Stomach (tissue), 9 donors: Measurements from ENCODE around the gene HEPACAM. TPM values are rescaled to one million over a fixed set of nuclear protein-coding genes. Genes with fewer than 3 reads are reported as not detected.

Experiments
- DNase-seq, 2 donors: peaks; one replicate each; pipeline versions ENCODE4 v3.0.0 to v3.0.0-alpha.2; 2013 to 2019
- H3K27ac ChIP-seq, 5 donors: fragments of 200-600 bp in 4 of 5; sonication (generic) in 4 of 5; one replicate each; pipeline ENCODE4 v1.5.1; 2013 to 2019; ENCODE audit warnings: mild to moderate bottlenecking in 1 of 5, moderate library complexity in 1 of 5
- H3K27me3 ChIP-seq, 3 donors: fragments of 200-600 bp; sonication (generic); one replicate each; pipeline ENCODE4 v1.5.1; 2017 to 2019; ENCODE audit warnings: mixed run types in 1 of 3
- H3K36me3 ChIP-seq, 4 donors: fragments of 200-600 bp; sonication (generic); 1 replicate in 3 of 4; 2 replicates in 1 of 4; pipeline ENCODE4 v1.5.1; 2016 to 2019
- H3K4me1 ChIP-seq, 4 donors: fragments of 200-600 bp; sonication (generic); one replicate each; pipeline ENCODE4 v1.5.1; 2016 to 2019
- H3K4me3 ChIP-seq, 4 donors: fragments of 200-600 bp; sonication (generic) in 3 of 4; one replicate each; pipeline ENCODE4 v1.5.1; 2016 to 2019; ENCODE audit warnings: mild to moderate bottlenecking in 1 of 4
- H3K9me3 ChIP-seq, 4 donors: fragments of 200-600 bp; sonication (generic); one replicate each; pipeline ENCODE4 v1.5.1; 2016 to 2019
- CTCF ChIP-seq, 7 experiments: fragments of 450-650 bp in 4 of 7; fragments of 200-600 bp in 3 of 7; sonication (generic) in 3 of 7; IDR thresholded peaks; one replicate each; pipeline ENCODE4 v1.5.1; 2016 to 2019; ENCODE audit warnings: antibody characterized with exemption in 7 of 7, control low read depth in 2 of 7, mild to moderate bottlenecking in 1 of 7
- EP300 ChIP-seq: sonication (generic); formaldehyde crosslinking; IDR thresholded peaks from one replicate; pipeline ENCODE4 v1.6.1; 2017; ENCODE audit warnings: antibody characterized with exemption
- POLR2A ChIP-seq, 4 donors: fragments of 450-650 bp; IDR thresholded peaks; one replicate each; pipeline ENCODE4 v1.6.1; 2016; ENCODE audit warnings: antibody characterized with exemption in 4 of 4, control low read depth in 2 of 4, mild to moderate bottlenecking in 1 of 4, moderate library complexity in 1 of 4
- POLR2AphosphoS5 ChIP-seq, 3 donors: sonication (generic); formaldehyde crosslinking; IDR thresholded peaks; one replicate each; pipeline ENCODE4 v1.6.1; 2016; ENCODE audit warnings: antibody characterized with exemption in 3 of 3
- WGBS, 5 donors: extraction: QIAGEN DNeasy Blood & Tissue Kit in 3 of 5; methylation state at CpG; one replicate each; pipeline versions ENCODE4 v1.1.5 to v1.1.7; 2013 to 2018; 5-methylcytosine and 5-hydroxymethylcytosine counted together
- intact Hi-C: fragments of 100-400 bp; cut with DNase I; formaldehyde crosslinking; loops from one replicate; pipeline ENCODE4 v1.15.1; 2023; ENCODE audit warnings: low total_unique reads
- polyA plus RNA-seq, 3 donors: library from polyadenylated mRNA; stranded (reverse); fragments of 200-250 nt; gene quantifications; one replicate each; pipeline ENCODE4 v1.2.3, GENCODE V29; 2013
- total RNA-seq, 5 donors: library from RNA; depleted of rRNA; stranded (reverse); fragments of >200 nt; gene quantifications; one replicate each; pipeline versions ENCODE4 v1.1.0 to v1.2.3, GENCODE V29; 2014 to 2016
- donor health status: healthy with polysubstance abuse.
- donor health status: Bipolar disorder and iron deficiency.
- donor health status: healthy.

HEPACAM gene
- total and polyA plus RNA-seq, 8 donors, result 0.10 TPM; not detected in 7

- intact Hi-C loops, result no loop called here
- H3K27ac ChIP-seq, result no peak overlapping the region
- no peaks in the 10 kb centered on the region for H3K9me3 ChIP-seq
- TF ChIP-seq POLR2A (IDR thresholded peaks at IDR 0.05), result no peak
- TF ChIP-seq CTCF (IDR thresholded peaks at IDR 0.05), result no peak
- no peak for TF ChIP-seq POLR2AphosphoS5 (IDR thresholded peaks at IDR 0.05)
- TF ChIP-seq EP300, result no peak
- 61 to 71% (median 67%) methylated on average over 4 of the region's 4 CpGs for WGBS, 5 donors
- H3K36me3 ChIP-seq, result no peaks in the 10 kb centered on the region
- H3K4me3 ChIP-seq, result no peak overlapping the region
- DNase-seq, result no peak
- H3K4me1 ChIP-seq, result no peaks in the 10 kb centered on the region
- peaks cover 0 to 15% (median 2%) of the 10 kb centered on the region in 3 donors for H3K27me3 ChIP-seq
Measured at GRCh38 chr11:124934862-124935547, 842 bp downstream of the HEPACAM start.

GRCh38 chr11:124930799-124931198 is 5.0 kb downstream of the HEPACAM start:
- Histone ChIP-seq H3K27me3 (peaks cover 0 to 10% (median 2%) of the 10 kb centered on the region in 3 donors), H3K4me3 (no peak overlapping the region), H3K36me3 (no peaks in the 10 kb centered on the region), H3K4me1 (no peaks in the 10 kb centered on the region), H3K27ac (no peak overlapping the region), H3K9me3 (no peaks in the 10 kb centered on the region)
- TF ChIP-seq EP300, result no peak
- no peak for TF ChIP-seq CTCF (IDR thresholded peaks at IDR 0.05)
- TF ChIP-seq POLR2A (IDR thresholded peaks at IDR 0.05), result no peak
- no peak for TF ChIP-seq POLR2AphosphoS5 (IDR thresholded peaks at IDR 0.05)
- intact Hi-C loops, result no loop called here
- WGBS, 5 donors, result 59 to 67% (median 63%) methylated on average over 3 of the region's 3 CpGs
- no peak for DNase-seq

GRCh38 chr11:124928942-124929665 is 6.7 kb downstream of the HEPACAM start:
- no peaks in the 10 kb centered on the region for H3K27me3 ChIP-seq
- TF ChIP-seq POLR2AphosphoS5 (IDR thresholded peaks at IDR 0.05), result no peak
- TF ChIP-seq POLR2A (IDR thresholded peaks at IDR 0.05), result no peak
- TF ChIP-seq CTCF (IDR thresholded peaks at IDR 0.05), result no peak
- no peak for TF ChIP-seq EP300
- H3K4me3 ChIP-seq, result no peak overlapping the region
- no peaks in the 10 kb centered on the region for H3K9me3 ChIP-seq
- WGBS, 5 donors, result 32 to 51% (median 42%) methylated on average over 4 of the region's 4 CpGs
- H3K27ac ChIP-seq, result no peak overlapping the region
- intact Hi-C loops, result no loop called here
- no peak for DNase-seq
- no peaks in the 10 kb centered on the region for H3K36me3 ChIP-seq
- H3K4me1 ChIP-seq, result no peaks in the 10 kb centered on the region

GRCh38 chr11:124923296-124923695 is 12.6 kb downstream of the HEPACAM start:
- intact Hi-C loops, result no loop called here
- no peak for DNase-seq
- Histone ChIP-seq H3K36me3 (no peaks in the 10 kb centered on the region), H3K27ac (no peak overlapping the region), H3K4me3 (no peak overlapping the region), H3K9me3 (no peaks in the 10 kb centered on the region), H3K4me1 (peaks cover 7 to 11% (median 9%) of the 10 kb centered on the region in 4 donors), H3K27me3 (peaks cover 0 to 29% (median 15%) of the 10 kb centered on the region in 3 donors)
- no peak for TF ChIP-seq POLR2A (IDR thresholded peaks at IDR 0.05)
- no peak for TF ChIP-seq EP300
- no peak for TF ChIP-seq CTCF (IDR thresholded peaks at IDR 0.05)
- no peak for TF ChIP-seq POLR2AphosphoS5 (IDR thresholded peaks at IDR 0.05)
